Measurements from ENCODE around the gene KRT34. TPM values are rescaled to one million over a fixed set of nuclear protein-coding genes. Genes with fewer than 3 reads are reported as not detected.

KRT34 gene
- total RNA-seq, 1 experiment from 2014 or later = not detected

DNA sequence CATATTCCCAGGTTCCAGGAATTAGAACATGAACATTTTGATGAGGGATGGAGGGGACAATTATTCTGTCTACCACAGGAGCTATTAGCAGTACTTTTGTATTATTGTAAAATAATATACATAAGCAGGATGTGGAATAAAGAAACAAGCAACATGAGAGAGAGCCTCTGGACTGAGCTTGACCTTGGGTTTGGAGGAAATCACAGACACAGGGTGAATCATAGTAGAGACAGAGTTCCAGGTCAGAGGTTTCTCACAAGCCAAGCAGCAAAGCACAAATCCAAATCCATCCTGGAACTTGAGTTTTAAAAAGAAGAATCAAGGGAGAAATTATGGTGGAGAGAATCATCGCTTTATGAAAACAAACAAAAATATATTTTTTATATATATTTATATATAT is 10.2 kb upstream of the KRT34 start:
- Mint-ChIP-seq H3K9me3 (ENCODE audit: low read depth, unreplicated experiment) (no peaks in the 10 kb centered on the region), H3K27ac (ENCODE audit: unreplicated experiment) (no peak overlapping the region), H3K4me3 (ENCODE audit: low read depth, unreplicated experiment) (no peak overlapping the region), H3K27me3 (ENCODE audit: unreplicated experiment) (no peaks in the 10 kb centered on the region), H3K36me3 (ENCODE audit: insufficient read depth, unreplicated experiment) (no peaks in the 10 kb centered on the region), H3K4me1 (ENCODE audit: low read depth, unreplicated experiment) (peaks cover 26% of the 10 kb centered on the region)
- DNase-seq = no peak
- CTCF ChIA-PET = no interaction called here
- intact Hi-C loops (cut with micrococcal nuclease; ENCODE audit: unreplicated experiment) = no loop called here
- no TSS peak for BruUV-seq (replicated peaks)
- TF ChIP-seq, protein P1, sequence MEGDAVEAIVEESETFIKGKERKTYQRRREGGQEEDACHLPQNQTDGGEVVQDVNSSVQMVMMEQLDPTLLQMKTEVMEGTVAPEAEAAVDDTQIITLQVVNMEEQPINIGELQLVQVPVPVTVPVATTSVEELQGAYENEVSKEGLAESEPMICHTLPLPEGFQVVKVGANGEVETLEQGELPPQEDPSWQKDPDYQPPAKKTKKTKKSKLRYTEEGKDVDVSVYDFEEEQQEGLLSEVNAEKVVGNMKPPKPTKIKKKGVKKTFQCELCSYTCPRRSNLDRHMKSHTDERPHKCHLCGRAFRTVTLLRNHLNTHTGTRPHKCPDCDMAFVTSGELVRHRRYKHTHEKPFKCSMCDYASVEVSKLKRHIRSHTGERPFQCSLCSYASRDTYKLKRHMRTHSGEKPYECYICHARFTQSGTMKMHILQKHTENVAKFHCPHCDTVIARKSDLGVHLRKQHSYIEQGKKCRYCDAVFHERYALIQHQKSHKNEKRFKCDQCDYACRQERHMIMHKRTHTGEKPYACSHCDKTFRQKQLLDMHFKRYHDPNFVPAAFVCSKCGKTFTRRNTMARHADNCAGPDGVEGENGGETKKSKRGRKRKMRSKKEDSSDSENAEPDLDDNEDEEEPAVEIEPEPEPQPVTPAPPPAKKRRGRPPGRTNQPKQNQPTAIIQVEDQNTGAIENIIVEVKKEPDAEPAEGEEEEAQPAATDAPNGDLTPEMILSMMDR (IDR thresholded peaks at IDR 0.05; ENCODE audit: unreplicated experiment) = no peak

DNA sequence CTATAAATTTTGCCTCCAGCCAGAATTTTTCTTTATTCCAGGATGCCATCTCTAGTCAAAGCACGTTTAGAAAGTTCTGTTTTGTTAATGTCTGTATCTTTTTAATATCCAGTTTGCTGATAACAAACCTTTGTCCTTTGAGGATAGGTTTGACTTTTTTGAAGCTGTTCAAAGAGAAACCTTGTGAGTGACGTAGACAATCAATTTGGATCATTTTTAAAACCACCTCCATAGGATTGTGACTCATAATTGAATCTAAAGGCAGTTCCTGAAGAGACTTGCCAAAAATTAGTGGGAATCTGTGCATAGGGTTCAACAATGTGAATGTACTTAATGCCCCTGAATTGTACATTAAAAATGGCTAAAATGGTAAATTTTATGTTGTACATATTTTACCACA is 9.4 kb upstream of the KRT34 start:
- CTCF ChIA-PET = no interaction called here

DNA sequence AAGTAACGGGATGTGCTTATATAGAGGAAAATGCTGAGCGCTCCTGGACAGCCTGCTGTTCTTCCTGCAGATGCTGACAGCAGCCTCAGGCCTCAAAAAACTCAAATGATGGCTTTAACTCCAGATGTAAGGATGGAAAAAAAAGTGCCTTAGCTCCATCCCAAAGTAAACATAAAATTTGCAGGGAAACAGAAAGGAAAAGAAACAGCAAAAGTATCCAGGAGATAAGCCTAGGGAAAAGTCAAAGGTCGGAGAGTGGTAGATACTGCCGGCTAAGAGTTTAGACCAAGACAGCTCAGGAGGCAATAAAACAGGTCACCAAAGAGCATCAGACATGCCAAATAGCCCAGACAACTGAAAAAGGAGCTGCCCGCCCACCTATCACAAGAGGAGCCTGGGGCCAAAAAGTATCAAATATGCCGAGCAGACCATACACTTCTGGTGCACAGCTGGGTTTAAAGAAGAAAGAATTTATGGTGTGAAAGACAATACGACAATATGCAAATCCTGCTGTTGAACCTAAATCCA is 8.4 kb upstream of the KRT34 start:
- Mint-ChIP-seq H3K27ac (ENCODE audit: unreplicated experiment) (no peak overlapping the region), H3K4me3 (ENCODE audit: low read depth, unreplicated experiment) (no peak overlapping the region), H3K4me1 (ENCODE audit: low read depth, unreplicated experiment) (peaks cover 26% of the 10 kb centered on the region), H3K9me3 (ENCODE audit: low read depth, unreplicated experiment) (peaks cover 6% of the 10 kb centered on the region), H3K36me3 (ENCODE audit: insufficient read depth, unreplicated experiment) (no peaks in the 10 kb centered on the region), H3K27me3 (ENCODE audit: unreplicated experiment) (no peaks in the 10 kb centered on the region)
- intact Hi-C loops (cut with micrococcal nuclease; ENCODE audit: unreplicated experiment) = no loop called here
- no peak for DNase-seq
- no TSS peak for BruUV-seq (replicated peaks)
- CTCF ChIA-PET = interaction anchor here (0.9 kb wide), 1 partner anchor 13 kb away, joined by 4 read pairs; no protein-coding TSS in a partner anchor
- TF ChIP-seq, protein P1 (IDR thresholded peaks at IDR 0.05; ENCODE audit: unreplicated experiment) = no peak

More for the DNA sequence above, 9.4 kb upstream of the KRT34 start:
- no peak overlapping the region for H3K27ac Mint-ChIP-seq (ENCODE audit: unreplicated experiment)
- peaks cover 26% of the 10 kb centered on the region for H3K4me1 Mint-ChIP-seq (ENCODE audit: low read depth, unreplicated experiment)
- no peaks in the 10 kb centered on the region for H3K27me3 Mint-ChIP-seq (ENCODE audit: unreplicated experiment)
- no TSS peak for BruUV-seq (replicated peaks)
- no peak for DNase-seq
- TF ChIP-seq, protein P1 (IDR thresholded peaks at IDR 0.05; ENCODE audit: unreplicated experiment) = no peak
- H3K36me3 Mint-ChIP-seq (ENCODE audit: insufficient read depth, unreplicated experiment) = no peaks in the 10 kb centered on the region
- peaks cover 2% of the 10 kb centered on the region for H3K9me3 Mint-ChIP-seq (ENCODE audit: low read depth, unreplicated experiment)
- H3K4me3 Mint-ChIP-seq (ENCODE audit: low read depth, unreplicated experiment) = no peak overlapping the region
- intact Hi-C loops (cut with micrococcal nuclease; ENCODE audit: unreplicated experiment) = no loop called here

DNA sequence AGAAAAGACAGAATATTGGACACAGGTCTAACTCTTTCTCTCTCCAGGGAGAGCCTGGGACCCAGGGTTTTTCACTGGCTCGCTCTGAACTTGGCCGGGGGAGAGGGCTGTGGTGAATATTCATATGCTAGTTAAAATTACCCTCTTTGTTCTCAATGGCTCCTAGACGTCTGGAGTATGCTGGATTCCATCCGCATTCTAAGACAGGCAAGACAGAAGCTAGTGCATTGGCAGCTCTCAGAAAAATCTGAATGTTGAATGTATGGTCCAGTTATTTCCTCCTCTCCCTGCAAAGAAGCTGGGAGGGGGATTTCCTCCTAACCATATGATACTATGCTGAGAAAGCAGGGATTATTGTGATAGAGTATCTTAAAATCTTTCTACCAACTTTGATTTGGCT is 5.6 kb upstream of the KRT34 start:
- BruUV-seq (replicated peaks) = no TSS peak
- intact Hi-C loops (cut with micrococcal nuclease; ENCODE audit: unreplicated experiment) = no loop called here
- Mint-ChIP-seq H3K27ac (ENCODE audit: unreplicated experiment) (no peak overlapping the region), H3K9me3 (ENCODE audit: low read depth, unreplicated experiment) (peaks cover 6% of the 10 kb centered on the region), H3K36me3 (ENCODE audit: insufficient read depth, unreplicated experiment) (no peaks in the 10 kb centered on the region), H3K4me1 (ENCODE audit: low read depth, unreplicated experiment) (peaks cover 11% of the 10 kb centered on the region), H3K27me3 (ENCODE audit: unreplicated experiment) (no peaks in the 10 kb centered on the region), H3K4me3 (ENCODE audit: low read depth, unreplicated experiment) (no peak overlapping the region)
- CTCF ChIA-PET = interaction anchor here (0.7 to 1.1 kb wide), 2 partner anchors 161 to 774 kb away, joined by 3 to 4 read pairs; no protein-coding TSS in a partner anchor
- TF ChIP-seq, protein P1 (IDR thresholded peaks at IDR 0.05; ENCODE audit: unreplicated experiment) = no peak
- no peak for DNase-seq

Measured in Calu3 (cell line).